Colonic mucosa (tissue), 4 donors: ENCODE data around the gene DENND1A. TPM values are rescaled to one million over a fixed set of nuclear protein-coding genes. Genes with fewer than 3 reads are reported as not detected.

ENCODE experiments used
- DNase-seq: peaks from one replicate; pipeline ENCODE4 v3.0.0-alpha.2; 2020
- H3K27ac ChIP-seq: fragments of 200-600 bp; one replicate; pipeline ENCODE4 v1.8.0; 2021
- H3K27me3 ChIP-seq: fragments of 200-600 bp; one replicate; pipeline ENCODE4 v1.8.0; 2021
- H3K36me3 ChIP-seq: fragments of 200-600 bp; one replicate; pipeline ENCODE4 v1.8.0; 2021
- H3K4me1 ChIP-seq: fragments of 200-600 bp; one replicate; pipeline ENCODE4 v1.8.0; 2021; ENCODE audit warnings: mild to moderate bottlenecking
- H3K4me3 ChIP-seq: fragments of 200-600 bp; one replicate; pipeline ENCODE4 v1.8.0; 2021
- H3K9ac ChIP-seq, 2 donors: one replicate each; pipeline ENCODE4 v1.7.0; 2013; ENCODE audit warnings: control low read depth in 2 of 2, low read depth in 2 of 2, low read length in 2 of 2
- H3K9me3 ChIP-seq: fragments of 200-600 bp; one replicate; pipeline ENCODE4 v1.8.0; 2021
- CTCF ChIP-seq: fragments of 200-600 bp; IDR thresholded peaks from one replicate; pipeline ENCODE4 v1.8.0; 2022; ENCODE audit warnings: antibody characterized with exemption, mild to moderate bottlenecking
- intact Hi-C: fragments of 100-400 bp; cut with DNase I; formaldehyde crosslinking; loops from one replicate; pipeline ENCODE4 v1.14.1; 2022
- total RNA-seq, 2 donors: library from RNA; stranded (reverse); fragmentation: NEBNext Ultra II Directional in 1 of 2; extraction: Animal tissue kit (Norgen Biotek cat#: 25700) in 1 of 2; gene quantifications; one replicate each; pipeline ENCODE4 v1.2.1, GENCODE V29; 2021
- donor health status: healthy.
- donor health status: DM: no; HTN: no; CAD: no.
- donor health status: DM: no; HTN: no; CAD: no.

The DENND1A gene
- total RNA-seq, 2 donors from 2014 or later = 34.3 to 39.9 TPM

DNA sequence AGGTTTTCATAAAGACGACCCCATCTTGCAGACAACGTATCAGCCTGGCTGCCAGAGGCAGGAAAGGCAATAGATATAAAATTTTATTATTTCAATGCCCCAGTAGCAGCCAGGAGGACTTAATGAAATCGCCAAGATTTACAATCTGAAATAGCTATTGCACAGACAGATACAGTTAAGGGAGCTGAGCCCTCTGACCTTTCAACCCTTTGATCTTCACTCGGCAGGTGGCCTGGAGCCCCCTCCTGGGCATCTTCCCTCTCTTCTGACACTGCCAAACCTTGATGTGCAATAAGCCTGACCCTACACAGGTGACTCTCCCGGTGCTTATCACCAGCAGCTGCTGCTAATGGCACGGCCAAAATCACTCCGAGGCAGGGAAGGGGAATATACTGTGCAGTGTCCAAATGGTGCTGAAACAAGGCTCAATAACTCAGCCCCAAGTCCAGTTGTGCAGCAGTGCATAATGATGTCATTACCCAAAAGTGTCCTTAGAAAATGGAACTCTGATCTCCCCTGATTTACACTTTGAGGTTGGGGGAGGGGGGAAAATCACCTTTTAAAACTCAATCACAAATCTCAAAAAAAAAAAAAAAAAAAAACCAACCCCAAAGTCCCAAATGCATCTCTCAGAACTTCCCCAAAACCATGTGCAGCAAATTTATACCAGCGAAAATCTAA is 331.9 kb downstream of the DENND1A start:
- DNase-seq = no peak
- Histone ChIP-seq H3K27ac (no peak overlapping the region), H3K4me3 (no peak overlapping the region), H3K36me3 (no peaks in the 10 kb centered on the region), H3K4me1 (no peaks in the 10 kb centered on the region), H3K9me3 (no peaks in the 10 kb centered on the region), H3K27me3 (no peaks in the 10 kb centered on the region), H3K9ac (no peak overlapping the region)
- intact Hi-C loops = no loop called here
- no peak for TF ChIP-seq CTCF

DNA sequence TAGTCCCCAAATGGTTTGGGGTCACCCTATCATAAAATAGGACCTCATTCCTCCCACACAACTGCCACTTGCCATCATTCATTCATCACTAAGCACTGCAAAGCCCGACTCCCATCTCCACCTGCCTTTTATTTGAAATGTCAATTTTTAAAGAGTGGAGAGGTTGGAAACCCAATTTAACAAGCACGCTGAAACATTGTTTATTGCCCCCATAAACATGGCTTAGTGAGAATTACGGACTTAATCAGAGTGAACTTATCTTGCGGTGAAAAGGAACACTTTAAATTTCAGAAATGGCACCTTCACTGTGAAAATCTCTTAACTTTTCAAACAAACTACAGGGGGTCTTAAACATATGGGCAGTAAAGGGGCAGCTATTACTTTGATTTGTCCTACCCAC is 332.9 kb downstream of the DENND1A start:
- intact Hi-C loops = no loop called here
- no peak for DNase-seq
- Histone ChIP-seq H3K9ac (no peak overlapping the region), H3K36me3 (no peaks in the 10 kb centered on the region), H3K4me1 (no peaks in the 10 kb centered on the region), H3K27me3 (no peaks in the 10 kb centered on the region), H3K9me3 (no peaks in the 10 kb centered on the region), H3K27ac (no peak overlapping the region), H3K4me3 (no peak overlapping the region)
- TF ChIP-seq CTCF = no peak

- DNase-seq = no peak
- no peak overlapping the region for H3K4me3 ChIP-seq
- no peak for TF ChIP-seq CTCF
- no peak overlapping the region for H3K9ac ChIP-seq
- H3K27ac ChIP-seq = no peak overlapping the region
- H3K4me1 ChIP-seq = no peaks in the 10 kb centered on the region
- H3K36me3 ChIP-seq = no peaks in the 10 kb centered on the region
- no peaks in the 10 kb centered on the region for H3K9me3 ChIP-seq
- intact Hi-C loops = no loop called here
- H3K27me3 ChIP-seq = no peaks in the 10 kb centered on the region
Observed at GRCh38 chr9:123591283-123591682, 338.6 kb downstream of the DENND1A start.

- no peaks in the 10 kb centered on the region for H3K4me1 ChIP-seq
- H3K27ac ChIP-seq = no peak overlapping the region
- no peaks in the 10 kb centered on the region for H3K9me3 ChIP-seq
- H3K27me3 ChIP-seq = no peaks in the 10 kb centered on the region
- H3K36me3 ChIP-seq = no peaks in the 10 kb centered on the region
- no peak for DNase-seq
- no peak overlapping the region for H3K4me3 ChIP-seq
- TF ChIP-seq CTCF = no peak
- no peak overlapping the region for H3K9ac ChIP-seq
- intact Hi-C loops = no loop called here
Observed at GRCh38 chr9:123590499-123590898, 339.4 kb downstream of the DENND1A start.

DNA sequence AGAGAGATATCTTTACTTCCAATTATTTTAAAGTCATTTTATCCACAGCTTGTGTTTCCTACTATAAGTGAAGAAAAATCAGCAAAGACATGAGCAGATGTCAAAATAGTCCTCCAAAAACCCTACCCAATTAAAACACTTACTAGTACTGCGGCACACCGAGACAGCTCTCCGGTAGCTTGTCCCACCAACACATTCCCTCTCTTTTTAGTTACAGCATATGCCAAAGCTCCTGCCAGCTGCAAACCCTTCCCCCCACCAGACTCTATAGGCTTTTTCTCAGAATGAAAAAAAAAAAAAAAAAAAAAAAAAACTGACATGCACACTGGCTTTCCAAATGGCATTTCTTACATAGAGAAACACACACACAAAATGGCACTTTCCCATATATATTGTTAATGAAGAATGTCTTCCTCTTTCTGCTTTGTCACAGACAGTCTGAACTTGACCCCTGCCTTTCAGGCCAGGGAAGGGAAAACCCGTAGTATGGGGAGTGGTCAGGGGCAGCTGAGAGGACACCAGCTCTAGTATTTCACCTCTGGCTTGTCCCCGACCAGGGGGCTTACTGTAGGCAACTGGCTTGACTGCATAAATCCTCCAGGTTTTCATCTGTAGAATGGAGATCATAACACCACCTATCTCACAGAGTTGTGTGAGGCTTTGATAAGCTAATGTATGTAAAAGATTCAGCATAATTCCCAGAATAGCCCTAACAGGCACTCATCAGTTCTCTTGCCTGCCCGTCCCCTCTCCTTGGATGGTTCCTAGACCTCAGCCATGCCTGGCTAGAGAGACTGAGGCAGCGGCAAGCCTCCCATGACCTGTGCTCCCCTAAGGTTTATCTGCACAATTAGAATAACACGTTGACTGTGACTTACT is 340.3 kb downstream of the DENND1A start:
- H3K4me1 ChIP-seq = no peaks in the 10 kb centered on the region
- no peak overlapping the region for H3K27ac ChIP-seq
- TF ChIP-seq CTCF = no peak
- DNase-seq = no peak
- H3K9me3 ChIP-seq = no peaks in the 10 kb centered on the region
- intact Hi-C loops = no loop called here
- no peaks in the 10 kb centered on the region for H3K36me3 ChIP-seq
- H3K27me3 ChIP-seq = no peaks in the 10 kb centered on the region
- H3K9ac ChIP-seq = no peak overlapping the region
- no peak overlapping the region for H3K4me3 ChIP-seq
